ENCODE data around the gene FRK. TPM values are rescaled to one million over a fixed set of nuclear protein-coding genes. Genes with fewer than 3 reads are reported as not detected.

The FRK gene
- total RNA-seq, 2 experiments from 2014 or later, result not detected

DNA sequence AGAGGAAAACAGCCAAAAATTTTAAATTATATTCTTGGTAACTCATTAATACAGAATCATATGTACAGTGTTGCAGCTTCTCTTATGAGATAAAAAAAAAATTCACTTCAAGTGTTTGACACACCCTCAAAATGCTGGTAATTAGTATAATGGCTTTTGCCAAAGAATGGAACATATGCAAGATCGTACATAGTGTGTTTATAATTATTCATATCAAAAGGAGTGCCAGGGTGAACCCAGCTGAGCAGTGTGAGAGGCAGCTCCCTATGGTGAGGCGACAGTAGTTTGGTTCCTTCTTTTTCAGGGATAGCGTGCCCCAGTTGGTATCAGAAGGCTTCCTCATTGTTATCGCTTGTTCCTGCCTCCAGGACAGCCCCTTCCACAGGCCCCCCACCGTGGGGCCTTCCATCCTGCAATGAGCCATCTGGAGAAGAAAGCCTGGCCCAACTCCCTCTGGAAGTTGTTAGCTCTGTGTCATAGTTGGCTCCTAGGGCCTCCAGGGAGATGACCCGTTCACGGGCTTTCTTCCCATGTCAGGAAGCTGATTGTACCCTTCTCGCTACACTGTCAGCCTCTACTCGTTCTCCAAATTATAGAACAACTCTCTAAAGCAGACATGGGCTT, 150.7 kb downstream of the FRK start:
- no peaks in the 10 kb centered on the region for H3K9me3 Mint-ChIP-seq
- H3K4me3 ChIP-seq (ENCODE audit: low read length), result no peak overlapping the region
- H3K27me3 Mint-ChIP-seq, result no peaks in the 10 kb centered on the region
- H3K4me1 Mint-ChIP-seq (ENCODE audit: low read depth), result no peaks in the 10 kb centered on the region
- intact Hi-C loops (cut with DNase I, micrococcal nuclease), result no loop called here
- H3K27ac Mint-ChIP-seq, result no peak overlapping the region
- DNase-seq (no peak), ATAC-seq (ENCODE audit: poor library complexity) (no peak)
- no peaks in the 10 kb centered on the region for H3K9me3 ChIP-seq (ENCODE audit: control insufficient read depth in 1 of 2, insufficient read depth in 1 of 2, low read length in 2 of 2)
- no peaks in the 10 kb centered on the region for H3K4me1 ChIP-seq (ENCODE audit: insufficient read depth, low read length)
- no peak overlapping the region for H3K27ac ChIP-seq (ENCODE audit: low read depth in 1 of 2, low read length in 2 of 2)
- H3K36me3 ChIP-seq (ENCODE audit: insufficient read depth, low read length), result no peaks in the 10 kb centered on the region
- ChIA-PET CTCF (no interaction called here), POLR2A (no interaction called here)
- H3K36me3 Mint-ChIP-seq (ENCODE audit: low read depth), result no peaks in the 10 kb centered on the region
- TF ChIP-seq, protein P1, sequence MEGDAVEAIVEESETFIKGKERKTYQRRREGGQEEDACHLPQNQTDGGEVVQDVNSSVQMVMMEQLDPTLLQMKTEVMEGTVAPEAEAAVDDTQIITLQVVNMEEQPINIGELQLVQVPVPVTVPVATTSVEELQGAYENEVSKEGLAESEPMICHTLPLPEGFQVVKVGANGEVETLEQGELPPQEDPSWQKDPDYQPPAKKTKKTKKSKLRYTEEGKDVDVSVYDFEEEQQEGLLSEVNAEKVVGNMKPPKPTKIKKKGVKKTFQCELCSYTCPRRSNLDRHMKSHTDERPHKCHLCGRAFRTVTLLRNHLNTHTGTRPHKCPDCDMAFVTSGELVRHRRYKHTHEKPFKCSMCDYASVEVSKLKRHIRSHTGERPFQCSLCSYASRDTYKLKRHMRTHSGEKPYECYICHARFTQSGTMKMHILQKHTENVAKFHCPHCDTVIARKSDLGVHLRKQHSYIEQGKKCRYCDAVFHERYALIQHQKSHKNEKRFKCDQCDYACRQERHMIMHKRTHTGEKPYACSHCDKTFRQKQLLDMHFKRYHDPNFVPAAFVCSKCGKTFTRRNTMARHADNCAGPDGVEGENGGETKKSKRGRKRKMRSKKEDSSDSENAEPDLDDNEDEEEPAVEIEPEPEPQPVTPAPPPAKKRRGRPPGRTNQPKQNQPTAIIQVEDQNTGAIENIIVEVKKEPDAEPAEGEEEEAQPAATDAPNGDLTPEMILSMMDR (IDR thresholded peaks at IDR 0.05), result no peak
- H3K4me3 Mint-ChIP-seq, result no peak overlapping the region
- H3K27me3 ChIP-seq (ENCODE audit: control insufficient read depth in 1 of 2, insufficient read depth in 2 of 2, low read length in 2 of 2), result no peaks in the 10 kb centered on the region

DNA sequence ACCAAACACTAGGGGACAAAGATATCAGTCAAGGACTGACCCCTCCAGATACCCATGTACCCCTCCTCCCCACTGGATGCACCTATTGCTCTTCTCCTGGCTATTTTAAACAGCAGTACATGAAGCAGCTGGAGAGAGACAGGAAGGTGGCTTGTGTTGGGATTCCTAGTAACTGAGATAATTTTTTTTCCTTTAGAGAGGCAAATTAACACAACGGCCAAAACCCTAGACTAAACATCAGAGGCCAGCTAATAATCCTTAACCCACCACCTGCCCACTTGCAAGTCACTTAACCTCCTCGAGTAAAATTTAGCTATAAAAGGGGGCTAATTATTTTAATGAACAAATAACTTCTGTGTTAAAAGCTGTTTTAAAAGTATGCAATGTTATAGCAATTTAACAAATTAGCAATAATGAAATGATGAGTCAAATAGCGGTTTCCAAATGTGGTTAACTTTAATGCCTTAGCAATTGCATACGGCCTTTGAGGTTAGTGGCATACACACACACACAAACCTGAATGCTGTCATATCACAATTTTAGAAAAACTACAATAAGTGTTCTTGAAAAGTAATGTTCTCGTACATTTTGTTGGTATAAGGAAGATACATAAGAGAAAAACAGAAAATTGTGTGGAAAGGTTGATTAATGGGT, 151.7 kb downstream of the FRK start:
- intact Hi-C loops (cut with DNase I, micrococcal nuclease), result no loop called here
- H3K4me3 Mint-ChIP-seq, result no peak overlapping the region
- Histone ChIP-seq H3K4me3 (ENCODE audit: low read length) (no peak overlapping the region), H3K9me3 (ENCODE audit: control insufficient read depth in 1 of 2, insufficient read depth in 1 of 2, low read length in 2 of 2) (no peaks in the 10 kb centered on the region), H3K27ac (ENCODE audit: low read depth in 1 of 2, low read length in 2 of 2) (no peak overlapping the region), H3K36me3 (ENCODE audit: insufficient read depth, low read length) (no peaks in the 10 kb centered on the region), H3K27me3 (ENCODE audit: control insufficient read depth in 1 of 2, insufficient read depth in 2 of 2, low read length in 2 of 2) (no peaks in the 10 kb centered on the region), H3K4me1 (ENCODE audit: insufficient read depth, low read length) (no peaks in the 10 kb centered on the region)
- POLR2A ChIA-PET, result no interaction called here
- ATAC-seq (ENCODE audit: poor library complexity), result no peak
- TF ChIP-seq, protein P1 (IDR thresholded peaks at IDR 0.05), result no peak
- CTCF ChIA-PET, result no interaction called here
- H3K9me3 Mint-ChIP-seq, result no peaks in the 10 kb centered on the region
- no peak for DNase-seq
- H3K36me3 Mint-ChIP-seq (ENCODE audit: low read depth), result no peaks in the 10 kb centered on the region
- H3K27me3 Mint-ChIP-seq, result no peaks in the 10 kb centered on the region
- no peak overlapping the region for H3K27ac Mint-ChIP-seq
- no peaks in the 10 kb centered on the region for H3K4me1 Mint-ChIP-seq (ENCODE audit: low read depth)

DNA sequence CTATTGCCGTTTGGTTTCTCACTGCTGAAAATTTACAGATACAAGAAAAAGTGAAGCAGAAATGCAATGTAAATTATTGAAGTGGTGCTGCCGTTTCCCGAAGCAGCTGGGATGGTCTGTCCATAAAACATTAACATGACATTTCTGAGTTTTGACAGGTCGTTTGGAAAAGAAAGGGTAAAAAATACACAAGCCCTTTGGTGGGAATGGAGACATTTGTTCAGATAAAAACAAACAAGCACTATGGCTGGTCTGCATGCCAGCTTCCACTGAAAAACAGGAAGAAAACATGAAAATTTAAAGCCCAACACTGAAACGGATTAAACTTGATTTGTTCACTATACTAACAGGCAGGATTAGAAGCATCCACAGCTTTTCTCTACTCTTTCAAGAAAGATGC, 155.2 kb downstream of the FRK start:
- H3K36me3 Mint-ChIP-seq (ENCODE audit: low read depth), result no peaks in the 10 kb centered on the region
- H3K27ac Mint-ChIP-seq, result no peak overlapping the region
- H3K4me3 ChIP-seq (ENCODE audit: low read length), result no peak overlapping the region
- H3K4me3 Mint-ChIP-seq, result no peak overlapping the region
- CTCF ChIA-PET, result no interaction called here
- ATAC-seq (ENCODE audit: poor library complexity) (no peak), DNase-seq (no peak)
- intact Hi-C loops (cut with DNase I, micrococcal nuclease), result no loop called here
- no peaks in the 10 kb centered on the region for H3K4me1 Mint-ChIP-seq (ENCODE audit: low read depth)
- POLR2A ChIA-PET, result no interaction called here
- TF ChIP-seq, protein P1 (IDR thresholded peaks at IDR 0.05), result no peak
- no peaks in the 10 kb centered on the region for H3K27me3 Mint-ChIP-seq
- H3K4me1 ChIP-seq (ENCODE audit: insufficient read depth, low read length), result no peaks in the 10 kb centered on the region
- H3K27me3 ChIP-seq (ENCODE audit: control insufficient read depth in 1 of 2, insufficient read depth in 2 of 2, low read length in 2 of 2), result no peaks in the 10 kb centered on the region
- no peaks in the 10 kb centered on the region for H3K9me3 Mint-ChIP-seq
- H3K9me3 ChIP-seq (ENCODE audit: control insufficient read depth in 1 of 2, insufficient read depth in 1 of 2, low read length in 2 of 2), result no peaks in the 10 kb centered on the region
- H3K27ac ChIP-seq (ENCODE audit: low read depth in 1 of 2, low read length in 2 of 2), result no peak overlapping the region
- no peaks in the 10 kb centered on the region for H3K36me3 ChIP-seq (ENCODE audit: insufficient read depth, low read length)
